Kidney glomerular epithelial cell (primary cell): ENCODE results near the gene NTN4.
"Not testable (repeated sequence)": the region's sequence is repeated elsewhere in the genome, so short reads cannot be mapped to it uniquely, and the experiment has no call there.

Experiments
- DNase-seq: peaks from one replicate; lab custom pipeline; 2025; lab: John Stamatoyannopoulos, UW

Gene NTN4

DNA sequence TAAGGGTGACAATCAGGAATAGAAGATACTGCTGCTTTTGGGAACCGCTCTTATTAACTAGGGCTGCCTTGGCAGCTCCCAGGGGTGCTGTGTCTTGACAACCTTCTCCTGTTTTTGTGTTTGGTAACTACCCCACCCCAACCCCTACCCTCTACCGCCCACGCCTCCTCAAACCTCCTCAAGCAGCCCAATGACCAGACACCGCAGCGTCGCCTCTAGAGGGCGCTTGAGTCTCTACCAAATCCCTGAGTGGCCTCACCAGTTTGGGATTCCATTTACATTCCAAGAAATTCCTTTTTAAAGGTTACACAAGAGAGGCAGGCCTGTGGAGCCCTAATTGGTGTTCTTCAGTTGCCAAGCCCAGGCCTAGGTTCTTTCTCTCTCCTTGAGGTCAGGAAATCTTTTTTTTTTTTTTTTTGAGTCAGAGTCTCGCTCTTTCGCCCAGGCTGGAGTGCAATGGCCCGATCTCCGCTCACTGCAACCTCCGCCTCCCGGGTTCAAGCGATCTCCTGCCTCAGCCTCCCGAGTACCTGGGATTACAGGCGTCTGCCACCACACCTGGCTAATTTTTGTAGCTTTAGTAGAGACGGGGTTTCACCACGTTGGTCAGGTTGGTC, 166.9 kb downstream of the NTN4 start:
- peak; percentile 41 for DNase-seq

GRCh38 chr12:95622879-95623278, 167.7 kb downstream of the NTN4 start:
- no peak for DNase-seq

GRCh38 chr12:95621725-95622124, 168.8 kb downstream of the NTN4 start:
- DNase-seq: no peak

- no peak for DNase-seq
Measured at GRCh38 chr12:95620171-95620570, 170.4 kb downstream of the NTN4 start.

DNA sequence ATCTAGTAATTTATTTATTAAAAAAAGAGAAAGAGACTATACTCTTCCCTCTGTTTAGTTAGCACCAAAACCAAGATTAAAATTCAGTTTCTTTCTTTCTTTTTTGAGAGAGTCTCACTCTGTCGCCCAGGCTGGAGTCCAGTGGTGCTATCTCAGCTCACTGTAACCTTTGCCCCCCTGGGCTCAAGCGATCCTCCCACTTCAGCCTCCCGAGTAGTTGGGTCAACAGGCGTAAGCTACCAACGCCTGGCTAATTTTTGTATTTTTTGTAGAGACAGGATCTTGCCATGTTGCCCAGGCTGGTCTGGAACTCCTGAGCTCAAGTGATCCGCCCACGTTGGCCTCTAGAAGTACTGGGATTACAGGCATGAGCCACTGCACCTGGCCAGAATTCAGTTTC, 174.1 kb downstream of the NTN4 start:
- DNase-seq: not testable (repeated sequence)

DNA sequence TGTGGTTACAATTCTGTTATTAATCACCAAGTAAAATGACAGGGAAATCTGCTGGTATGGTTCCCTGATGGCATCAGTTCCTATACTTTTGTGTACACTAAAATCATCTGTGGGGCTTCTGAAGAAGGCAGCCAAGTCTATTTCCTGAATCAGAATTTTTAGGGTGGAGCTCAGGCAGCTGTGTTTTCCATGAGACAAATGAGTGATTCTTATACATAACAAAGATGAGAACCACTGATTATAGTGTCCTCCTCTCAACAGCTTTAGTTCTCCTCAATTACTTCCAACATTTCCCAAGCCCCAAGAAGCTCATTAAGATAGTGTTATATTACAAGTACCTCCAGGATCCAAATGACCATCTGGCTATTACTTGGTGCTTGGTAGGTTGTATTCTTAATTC, 174.8 kb downstream of the NTN4 start:
- DNase-seq: no peak

DNA sequence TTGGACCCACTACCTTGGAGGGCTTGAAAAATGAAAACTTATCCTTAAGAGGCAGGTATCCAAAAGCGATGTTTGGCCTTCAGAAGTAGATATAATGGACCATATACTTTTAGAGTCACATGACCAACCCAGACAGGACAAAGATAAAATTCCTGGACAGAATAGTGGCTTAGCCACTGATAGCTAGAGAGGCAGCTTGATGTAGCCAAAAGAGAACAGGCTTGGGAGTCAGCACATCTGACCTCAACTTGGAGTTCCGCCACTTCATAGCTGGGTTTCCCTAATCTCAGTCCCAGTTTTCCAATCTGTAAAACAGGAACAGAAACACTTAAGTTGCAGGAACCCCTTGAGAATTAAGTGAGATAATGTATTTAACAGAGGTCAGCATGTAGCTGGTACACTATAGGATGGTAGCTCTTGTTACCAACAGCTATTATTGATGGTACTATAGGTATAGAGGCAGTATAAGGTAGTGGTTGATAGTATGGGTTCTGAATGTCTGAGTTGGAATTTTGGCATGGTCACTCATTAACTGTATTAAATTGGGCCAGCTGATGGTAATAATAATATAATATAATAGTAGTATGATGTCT, 176.1 kb downstream of the NTN4 start:
- no peak for DNase-seq

DNA sequence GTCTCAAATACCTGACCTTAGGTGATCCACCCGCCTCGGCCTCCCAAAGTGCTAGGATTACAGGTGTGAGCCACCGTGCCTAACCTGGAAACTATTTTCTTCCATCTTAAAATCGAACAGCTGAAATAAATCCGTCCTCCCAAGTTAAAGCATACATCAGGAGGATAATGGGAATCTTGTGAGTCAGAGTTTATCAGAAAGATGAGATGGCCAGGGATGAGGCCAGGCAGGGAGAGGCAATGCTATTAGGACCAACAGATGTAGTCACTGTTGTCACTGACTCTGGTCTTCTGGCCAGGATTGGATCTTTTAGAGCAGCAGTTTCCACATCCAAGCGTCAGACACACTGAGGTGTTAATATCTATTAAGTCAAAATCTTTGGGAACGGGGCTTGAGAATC, 177.5 kb downstream of the NTN4 start:
- DNase-seq: no peak

GRCh38 chr12:95611676-95612309, 178.8 kb downstream of the NTN4 start:
- no peak for DNase-seq

DNA sequence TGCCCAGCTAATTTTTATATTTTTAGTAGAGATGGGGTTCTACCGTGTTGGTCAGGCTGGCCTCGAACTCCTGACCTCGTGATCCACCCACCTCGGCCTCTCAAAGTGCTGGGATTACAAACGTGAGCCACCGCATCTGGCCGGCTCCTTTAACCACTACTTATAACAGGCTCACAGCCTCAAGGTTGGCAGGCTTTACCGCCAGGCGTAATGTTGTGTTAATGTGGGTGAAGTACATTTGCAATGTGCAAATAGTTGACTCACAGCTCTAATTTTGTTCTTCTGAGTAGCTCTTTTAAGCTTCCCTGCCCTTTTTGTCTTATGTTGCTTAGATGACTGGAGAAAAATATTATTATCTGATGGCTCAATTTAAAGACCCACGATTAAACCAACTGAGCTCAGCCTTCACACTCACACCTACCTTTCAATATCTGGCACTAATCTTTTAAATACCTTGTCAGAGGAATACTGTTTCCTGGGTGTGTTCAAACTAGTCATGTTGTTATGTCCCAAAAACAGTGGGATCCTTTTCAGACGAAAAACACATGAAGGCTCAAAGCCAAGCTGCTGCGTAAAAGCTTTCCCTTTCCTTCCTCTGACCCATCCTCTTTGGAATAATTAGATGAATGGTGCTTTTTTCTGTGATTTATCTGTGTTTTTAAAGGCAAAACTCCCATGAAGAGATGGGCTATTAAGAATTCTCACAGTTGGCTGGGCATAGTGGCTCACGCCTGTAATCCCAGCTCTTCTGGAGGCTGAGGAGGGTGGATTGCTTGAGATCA, 182.1 kb downstream of the NTN4 start:
- DNase-seq: peak; percentile 17
